ENCODE measurements around the gene ZNF566.
"Not testable (repeated sequence)": the region's sequence is repeated elsewhere in the genome, so short reads cannot be mapped to it uniquely, and the experiment has no call there.

DNA sequence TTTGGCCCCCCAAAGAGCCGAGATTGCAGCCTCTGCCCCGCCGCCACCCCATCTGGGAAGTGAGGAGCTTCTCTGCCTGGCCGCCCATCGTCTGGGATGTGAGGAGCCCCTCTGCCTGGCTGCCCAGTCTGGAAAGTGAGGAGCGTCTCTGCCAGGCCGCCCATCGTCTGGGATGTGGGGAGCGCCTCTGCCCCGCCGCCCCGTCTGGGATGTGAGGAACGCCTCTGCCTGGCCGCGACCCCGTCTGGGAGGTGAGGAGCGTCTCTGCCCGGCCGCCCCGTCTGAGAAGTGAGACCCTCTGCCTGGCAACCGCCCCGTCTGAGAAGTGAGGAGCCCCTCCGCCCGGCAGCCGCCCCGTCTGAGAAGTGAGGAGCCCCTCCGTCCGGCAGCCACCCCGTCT, 1.5 kb upstream of the ZNF566 start:
- TF ChIP-seq, protein P1, sequence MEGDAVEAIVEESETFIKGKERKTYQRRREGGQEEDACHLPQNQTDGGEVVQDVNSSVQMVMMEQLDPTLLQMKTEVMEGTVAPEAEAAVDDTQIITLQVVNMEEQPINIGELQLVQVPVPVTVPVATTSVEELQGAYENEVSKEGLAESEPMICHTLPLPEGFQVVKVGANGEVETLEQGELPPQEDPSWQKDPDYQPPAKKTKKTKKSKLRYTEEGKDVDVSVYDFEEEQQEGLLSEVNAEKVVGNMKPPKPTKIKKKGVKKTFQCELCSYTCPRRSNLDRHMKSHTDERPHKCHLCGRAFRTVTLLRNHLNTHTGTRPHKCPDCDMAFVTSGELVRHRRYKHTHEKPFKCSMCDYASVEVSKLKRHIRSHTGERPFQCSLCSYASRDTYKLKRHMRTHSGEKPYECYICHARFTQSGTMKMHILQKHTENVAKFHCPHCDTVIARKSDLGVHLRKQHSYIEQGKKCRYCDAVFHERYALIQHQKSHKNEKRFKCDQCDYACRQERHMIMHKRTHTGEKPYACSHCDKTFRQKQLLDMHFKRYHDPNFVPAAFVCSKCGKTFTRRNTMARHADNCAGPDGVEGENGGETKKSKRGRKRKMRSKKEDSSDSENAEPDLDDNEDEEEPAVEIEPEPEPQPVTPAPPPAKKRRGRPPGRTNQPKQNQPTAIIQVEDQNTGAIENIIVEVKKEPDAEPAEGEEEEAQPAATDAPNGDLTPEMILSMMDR (IDR thresholded peaks at IDR 0.05), result not testable (repeated sequence)
- TF ChIP-seq EZH2 (IDR thresholded peaks at IDR 0.05; ENCODE audit: borderline replicate concordance, insufficient read depth, low read depth, low read length, poor library complexity, severe bottlenecking), result not testable (repeated sequence)
